ENCODE results near the gene MYLK. TPM values are rescaled to one million over a fixed set of nuclear protein-coding genes. Genes with fewer than 3 reads are reported as not detected.

The MYLK gene
- total and polyA plus RNA-seq, 2 donors (not counting 1 experiment from before 2014, with no cell fraction given): 0.51 TPM; not detected in 1

- H3K27me3 Mint-ChIP-seq: peaks cover 11% of the 10 kb centered on the region
- Histone ChIP-seq H3K36me3 (replicated peaks in 1 of 2; ENCODE audit: control extremely low read depth in 1 of 2, control insufficient read depth in 1 of 2, extremely low read depth in 1 of 2, insufficient read depth in 2 of 2, low read length in 1 of 2) (no peaks in the 10 kb centered on the region), H4K20me1 (ENCODE audit: control insufficient read depth, insufficient read depth, low read length, poor library complexity, severe bottlenecking) (no peaks in the 10 kb centered on the region), H3K4me2 (replicated peaks; ENCODE audit: low read depth, low read length, poor library complexity, severe bottlenecking) (no peak overlapping the region), H3K9ac (ENCODE audit: low read length) (no peak overlapping the region), H3K27ac (ENCODE audit: low read length in 2 of 2) (no peak overlapping the region), H3K4me3 (ENCODE audit: control extremely low read depth in 1 of 5, extremely low read depth in 1 of 5, insufficient read depth in 1 of 5, low read depth in 2 of 5, low read length in 4 of 5) (no peak overlapping the region), H3K4me1 (ENCODE audit: control insufficient read depth in 2 of 2, insufficient read depth in 2 of 2, low read length in 2 of 2) (no peaks in the 10 kb centered on the region), H3K79me2 (ENCODE audit: control insufficient read depth, insufficient read depth, low read length) (no peaks in the 10 kb centered on the region), H2AFZ (ENCODE audit: insufficient read depth, low read depth, low read length, poor library complexity, severe bottlenecking) (no peak overlapping the region), H3K9me3 (ENCODE audit: control extremely low read depth in 1 of 3, control insufficient read depth in 2 of 3, insufficient read depth in 1 of 3, low read length in 2 of 3) (no peaks in the 10 kb centered on the region), H3K27me3 (replicated peaks in 1 of 4; ENCODE audit: control extremely low read depth in 1 of 4, control insufficient read depth in 3 of 4, insufficient read depth in 4 of 4, low read length in 3 of 4) (no peaks in the 10 kb centered on the region)
- TF ChIP-seq EZH2 (IDR thresholded peaks at IDR 0.05; ENCODE audit: borderline replicate concordance, insufficient read depth, low read depth, low read length, poor library complexity, severe bottlenecking) (no peak), CTCF (IDR thresholded peaks at IDR 0.05) (no peak)
- no peak for ATAC-seq (ENCODE audit: low read depth)
- no peaks in the 10 kb centered on the region for H3K4me1 Mint-ChIP-seq
- intact Hi-C loops (cut with micrococcal nuclease): no loop called here
- POLR2A ChIA-PET: no interaction called here
- no CpG with 5 or more reads among the region's 6 CpGs for WGBS (ENCODE audit: insufficient coverage)
- H3K27ac Mint-ChIP-seq: no peak overlapping the region
- no peak overlapping the region for H3K4me3 Mint-ChIP-seq
- CTCF ChIA-PET: no interaction called here
- DNase-seq: no peak
- H3K9me3 Mint-ChIP-seq (ENCODE audit: insufficient read depth): no peaks in the 10 kb centered on the region
These were observed 102.4 kb downstream of the MYLK start for GRCh38 chr3:123781571-123782275.

GRCh38 chr3:123781138-123781537, 103.0 kb downstream of the MYLK start:
- Histone ChIP-seq H3K79me2 (ENCODE audit: control insufficient read depth, insufficient read depth, low read length) (no peaks in the 10 kb centered on the region), H3K27ac (ENCODE audit: low read length in 2 of 2) (no peak overlapping the region), H3K27me3 (replicated peaks in 1 of 4; ENCODE audit: control extremely low read depth in 1 of 4, control insufficient read depth in 3 of 4, insufficient read depth in 4 of 4, low read length in 3 of 4) (no peaks in the 10 kb centered on the region), H3K4me3 (ENCODE audit: control extremely low read depth in 1 of 5, extremely low read depth in 1 of 5, insufficient read depth in 1 of 5, low read depth in 2 of 5, low read length in 4 of 5) (no peak overlapping the region), H3K36me3 (replicated peaks in 1 of 2; ENCODE audit: control extremely low read depth in 1 of 2, control insufficient read depth in 1 of 2, extremely low read depth in 1 of 2, insufficient read depth in 2 of 2, low read length in 1 of 2) (no peaks in the 10 kb centered on the region), H3K9ac (ENCODE audit: low read length) (no peak overlapping the region), H3K9me3 (ENCODE audit: control extremely low read depth in 1 of 3, control insufficient read depth in 2 of 3, insufficient read depth in 1 of 3, low read length in 2 of 3) (no peaks in the 10 kb centered on the region), H3K4me2 (replicated peaks; ENCODE audit: low read depth, low read length, poor library complexity, severe bottlenecking) (no peak overlapping the region), H3K4me1 (ENCODE audit: control insufficient read depth in 2 of 2, insufficient read depth in 2 of 2, low read length in 2 of 2) (no peaks in the 10 kb centered on the region), H2AFZ (ENCODE audit: insufficient read depth, low read depth, low read length, poor library complexity, severe bottlenecking) (no peak overlapping the region), H4K20me1 (ENCODE audit: control insufficient read depth, insufficient read depth, low read length, poor library complexity, severe bottlenecking) (no peaks in the 10 kb centered on the region)
- ATAC-seq (ENCODE audit: low read depth) (no peak), DNase-seq (no peak)
- ChIA-PET POLR2A (no interaction called here), CTCF (no interaction called here)
- Mint-ChIP-seq H3K9me3 (ENCODE audit: insufficient read depth) (no peaks in the 10 kb centered on the region), H3K4me3 (no peak overlapping the region), H3K27ac (no peak overlapping the region), H3K27me3 (peaks cover 11% of the 10 kb centered on the region), H3K4me1 (no peaks in the 10 kb centered on the region)
- WGBS (ENCODE audit: insufficient coverage): 67% methylated on average over 1 of the region's 2 CpGs
- TF ChIP-seq EZH2 (IDR thresholded peaks at IDR 0.05; ENCODE audit: borderline replicate concordance, insufficient read depth, low read depth, low read length, poor library complexity, severe bottlenecking) (no peak), CTCF (IDR thresholded peaks at IDR 0.05) (no peak)
- intact Hi-C loops (cut with micrococcal nuclease): no loop called here

All from B cell (primary cell).